Erythroblast (primary cell): Measurements from ENCODE around the gene ALKBH4.

Experiments used
- GATA1 ChIP-seq: IDR thresholded peaks from 2 replicates; pipeline ENCODE4 v1.6.1; 2011; ENCODE audit warnings: low read depth, mild to moderate bottlenecking, control low read depth, low read length, moderate library complexity
- POLR2A ChIP-seq: IDR thresholded peaks from 2 replicates; pipeline ENCODE4 v1.6.1; 2011; ENCODE audit warnings: mild to moderate bottlenecking, low read length

DNA sequence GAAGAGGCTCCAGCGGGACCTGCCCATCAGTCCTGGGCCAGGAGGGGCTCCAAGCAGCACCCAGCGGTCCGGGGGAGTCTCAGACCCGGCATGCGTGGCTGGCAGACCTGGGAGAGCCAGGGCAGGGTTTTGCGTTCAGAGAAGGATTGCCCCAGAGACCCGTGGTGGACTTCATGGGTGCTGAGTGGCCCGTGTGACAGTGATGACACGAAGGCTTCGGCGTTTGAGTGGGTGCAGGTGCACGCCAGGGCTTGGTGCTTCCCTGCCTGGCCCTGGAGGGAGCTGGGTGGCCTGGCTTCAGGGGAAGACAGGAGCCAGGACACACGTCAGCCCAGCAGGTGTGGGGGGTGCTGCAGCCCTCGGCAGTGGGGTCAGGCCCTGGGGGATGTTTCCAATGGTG is 17.4 kb downstream of the ALKBH4 start:
- no peak for TF ChIP-seq POLR2A
- no peak for TF ChIP-seq GATA1
